ENCODE results near the gene FREY1. TPM values are rescaled to one million over a fixed set of nuclear protein-coding genes. Genes with fewer than 3 reads are reported as not detected.

FREY1 gene
- total and polyA plus RNA-seq, 2 of the 8 experiments (the other 6 are each of a cell fraction or from before 2014, with no cell fraction given): 0.32 to 1.1 TPM

DNA sequence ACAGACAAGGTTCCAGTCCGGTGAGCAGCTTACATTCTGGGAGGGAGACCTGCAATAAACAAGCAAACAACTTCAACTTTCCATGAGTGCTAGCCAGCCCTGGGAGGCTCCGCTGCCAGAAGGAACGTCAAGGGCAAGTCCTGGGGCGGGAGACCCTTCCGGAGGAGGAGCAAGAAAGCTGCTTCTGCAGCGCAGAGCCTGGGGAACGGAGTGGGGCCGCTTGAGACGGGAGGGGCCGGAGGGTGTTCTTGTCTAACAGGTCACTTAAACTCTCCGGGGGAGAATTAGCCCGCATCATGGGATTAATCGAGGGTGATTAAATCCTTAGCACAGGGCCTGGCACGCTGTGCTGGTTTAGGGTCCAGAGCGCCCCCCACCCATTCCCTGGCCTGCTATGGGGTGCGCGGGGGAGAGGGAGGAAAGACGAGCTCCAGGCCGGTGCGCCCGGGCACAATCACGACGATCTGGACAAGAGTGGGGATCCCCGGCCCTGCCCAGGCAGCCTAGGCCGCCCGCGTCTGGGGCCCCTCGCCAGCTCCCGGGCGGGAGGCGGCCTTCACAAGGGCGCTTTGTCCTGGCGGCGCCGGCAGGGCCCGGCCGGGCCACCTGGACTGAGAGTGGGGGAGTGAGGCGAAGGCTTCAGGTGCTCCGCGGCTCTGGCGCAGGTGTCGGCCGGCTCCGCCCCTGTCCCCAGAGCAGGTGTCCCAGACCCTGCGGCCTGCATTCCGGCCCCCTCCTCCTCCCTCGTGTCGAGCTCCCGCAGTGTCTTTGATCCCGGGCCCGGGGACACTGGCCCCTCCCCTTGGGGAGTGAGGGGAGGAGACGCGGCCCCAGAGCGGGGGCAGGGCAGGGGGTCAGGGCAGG lies 14.7 kb upstream of the FREY1 start (continued):
- no peak for TF ChIP-seq HDAC6 (IDR thresholded peaks at IDR 0.05; ENCODE audit: low read depth, low read length)
- peak in 1 of 2 experiments; percentile 19; a peak in 1 of 4 replicates for TF ChIP-seq SIN3A (conservative IDR thresholded peaks at IDR 0.05 in 1 of 2, IDR thresholded peaks at IDR 0.05 in 1 of 2; ENCODE audit: low read depth in 1 of 2, low read length in 2 of 2)
- no peak; the same call in none of the 2 replicates for TF ChIP-seq GABPA (IDR thresholded peaks at IDR 0.05; ENCODE audit: borderline replicate concordance, insufficient read depth, low read length)
- peak; percentile 62; the same call in 1 of the 2 replicates for TF ChIP-seq PHF8 (conservative IDR thresholded peaks at IDR 0.05; ENCODE audit: low read depth, low read length)
- TF ChIP-seq KDM1A (IDR thresholded peaks at IDR 0.05; ENCODE audit: borderline replicate concordance, low read length): no peak
- peak; percentile 54; the same call in 1 of the 2 replicates for TF ChIP-seq SP1 (IDR thresholded peaks at IDR 0.05; ENCODE audit: low read depth, low read length)
- no peak for TF ChIP-seq RXRA (IDR thresholded peaks at IDR 0.05; ENCODE audit: insufficient read depth, low read depth, low read length)
- TF ChIP-seq SRF (IDR thresholded peaks at IDR 0.05; ENCODE audit: low read depth, low read length): no peak
- TF ChIP-seq YY1 (IDR thresholded peaks at IDR 0.05; ENCODE audit: low read depth, low read length): 0 out of 2 replicates have a peak, but pooled peaks have one; percentile 6
- TF ChIP-seq BCL11A (IDR thresholded peaks at IDR 0.05; ENCODE audit: low read depth in 2 of 2, low read length in 2 of 2): no peak
- TF ChIP-seq ATF3 (IDR thresholded peaks at IDR 0.05; ENCODE audit: insufficient read depth, low read depth, low read length): no peak
- no peak for TF ChIP-seq SIRT6 (IDR thresholded peaks at IDR 0.05; ENCODE audit: low read length)
